Liver (tissue), 9 donors: ENCODE measurements around the gene SPTBN5. TPM values are rescaled to one million over a fixed set of nuclear protein-coding genes. Genes with fewer than 3 reads are reported as not detected.

Experiments used
- DNase-seq: peaks from one replicate; pipeline ENCODE4 v3.0.0-alpha.2; 2017; ENCODE audit warnings: low spot score
- H3K27ac ChIP-seq, 2 donors: one replicate each; pipeline ENCODE4 v1.7.0; 2013; ENCODE audit warnings: inconsistent platforms in 2 of 2, low read length in 2 of 2, control low read depth in 1 of 2, low read depth in 1 of 2, mild to moderate bottlenecking in 1 of 2
- H3K27me3 ChIP-seq, 4 donors: one replicate each; pipeline versions ENCODE4 v1.6.1 to v1.7.0; 2013; ENCODE audit warnings: low read length in 3 of 4, inconsistent platforms in 1 of 4, mild to moderate bottlenecking in 1 of 4, moderate library complexity in 1 of 4; ENCODE audit not compliant: control insufficient read depth in 4 of 4, insufficient read depth in 4 of 4
- H3K36me3 ChIP-seq, 4 donors: one replicate each; pipeline versions ENCODE4 v1.6.1 to v1.7.0; 2013; ENCODE audit warnings: low read length in 3 of 4, mild to moderate bottlenecking in 3 of 4, low read depth in 1 of 4, moderate library complexity in 1 of 4; ENCODE audit not compliant: control insufficient read depth in 4 of 4, insufficient read depth in 3 of 4
- H3K4me1 ChIP-seq, 4 donors: one replicate each; pipeline versions ENCODE4 v1.6.1 to v1.7.0; 2013; ENCODE audit warnings: low read length in 3 of 4, mild to moderate bottlenecking in 3 of 4, moderate library complexity in 1 of 4; ENCODE audit not compliant: control insufficient read depth in 4 of 4, insufficient read depth in 4 of 4
- H3K4me3 ChIP-seq, 3 donors: one replicate each; pipeline versions ENCODE4 v1.6.1 to v1.7.0; 2013; ENCODE audit warnings: low read length in 3 of 3, control low read depth in 1 of 3, low read depth in 1 of 3, mild to moderate bottlenecking in 1 of 3
- H3K9ac ChIP-seq, 2 donors: one replicate each; pipeline ENCODE4 v1.7.0; 2013; ENCODE audit warnings: low read length in 2 of 2, mild to moderate bottlenecking in 2 of 2, moderate library complexity in 2 of 2, control low read depth in 1 of 2, low read depth in 1 of 2
- H3K9me3 ChIP-seq, 4 donors: one replicate each; pipeline versions ENCODE4 v1.6.1 to v1.7.0; 2013; ENCODE audit warnings: low read length in 3 of 4; ENCODE audit not compliant: control insufficient read depth in 4 of 4
- EGR1 ChIP-seq, 2 donors: IDR thresholded peaks; 2 replicates each; pipeline ENCODE4 v1.6.1; 2016 to 2018; ENCODE audit warnings: antibody characterized with exemption in 2 of 2, low read depth in 2 of 2
- FOXA2 ChIP-seq: IDR thresholded peaks from 2 replicates; pipeline ENCODE4 v1.6.1; 2016; ENCODE audit warnings: antibody characterized with exemption
- GABPA ChIP-seq, 2 donors: IDR thresholded peaks in 1 of 2; conservative IDR thresholded peaks in 1 of 2; 2 replicates each; pipeline ENCODE4 v1.6.1; 2016; ENCODE audit warnings: antibody characterized with exemption in 2 of 2, mild to moderate bottlenecking in 1 of 2, moderate library complexity in 1 of 2
- HNF4A ChIP-seq, 2 donors: conservative IDR thresholded peaks; 2 replicates each; pipeline ENCODE4 v1.6.1; 2016; ENCODE audit warnings: antibody characterized with exemption in 2 of 2, mild to moderate bottlenecking in 2 of 2
- HNF4G ChIP-seq: IDR thresholded peaks from 2 replicates; pipeline ENCODE4 v1.6.1; 2016; ENCODE audit warnings: antibody characterized with exemption
- JUND ChIP-seq, 2 donors: IDR thresholded peaks; 2 replicates each; pipeline ENCODE4 v1.6.1; 2016; ENCODE audit warnings: antibody characterized with exemption in 2 of 2
- NR2F2 ChIP-seq: IDR thresholded peaks from 2 replicates; pipeline ENCODE4 v1.6.1; 2016; ENCODE audit warnings: antibody characterized with exemption
- RAD21 ChIP-seq, 2 donors: IDR thresholded peaks; 2 replicates each; pipeline ENCODE4 v1.6.1; 2016; ENCODE audit warnings: antibody characterized with exemption in 2 of 2, mild to moderate bottlenecking in 2 of 2
- RXRA ChIP-seq, 2 donors: IDR thresholded peaks; 2 replicates each; pipeline ENCODE4 v1.6.1; 2017 to 2018; ENCODE audit warnings: antibody characterized with exemption in 2 of 2, mild to moderate bottlenecking in 1 of 2
- SP1 ChIP-seq: IDR thresholded peaks from 2 replicates; pipeline ENCODE4 v1.6.1; 2018; ENCODE audit warnings: antibody characterized with exemption, mild to moderate bottlenecking
- TAF1 ChIP-seq: conservative IDR thresholded peaks from 2 replicates; pipeline ENCODE4 v1.6.1; 2016; ENCODE audit warnings: antibody characterized with exemption, mild to moderate bottlenecking
- YY1 ChIP-seq: IDR thresholded peaks from 2 replicates; pipeline ENCODE4 v1.6.1; 2016; ENCODE audit warnings: antibody characterized with exemption, mild to moderate bottlenecking
- WGBS: extraction: QIAGEN DNeasy Blood & Tissue Kit; methylation state at CpG from one replicate; pipeline ENCODE4 v1.1.7; 2013; 5-methylcytosine and 5-hydroxymethylcytosine counted together
- polyA plus RNA-seq, 2 donors: library from polyadenylated mRNA; stranded (reverse) in 1 of 2; unstranded in 1 of 2; fragments of 200-250 nt in 1 of 2; fragments of >200 nt in 1 of 2; fragmentation: Nextera tagmentation in 1 of 2; extraction: Ambion mirVana in 1 of 2; gene quantifications; one replicate each; pipeline versions ENCODE4 v1.2.1 to v1.2.3, GENCODE V29; 2013 to 2015
- total RNA-seq, 2 donors: library from RNA; depleted of rRNA; stranded (reverse); fragments of >200 nt; gene quantifications; one replicate each; pipeline ENCODE4 v1.2.3, GENCODE V29; 2014
- TF ChIP-seq, protein P1 (sequence below): fragments of 150-350 bp; IDR thresholded peaks from 2 replicates; pipeline ENCODE4 v1.5.1; 2017; ENCODE audit warnings: improper control_type of control experiment, low read depth, low read length; ENCODE audit not compliant: missing input control
- TF ChIP-seq, protein P2 (sequence below): IDR thresholded peaks from 2 replicates; pipeline ENCODE4 v1.6.1; 2016; ENCODE audit warnings: antibody characterized with exemption, mild to moderate bottlenecking
- TF ChIP-seq, protein P3 (sequence below): IDR thresholded peaks from 2 replicates; pipeline ENCODE4 v1.6.1; 2016; ENCODE audit warnings: antibody characterized with exemption
- TF ChIP-seq, protein P4 (sequence below): IDR thresholded peaks from 2 replicates; pipeline ENCODE4 v1.6.1; 2016; ENCODE audit warnings: antibody characterized with exemption
- donor health status: healthy.
- donor health status: healthy.
- donor health status: healthy.
- donor health status: healthy.
- donor health status: healthy.

SPTBN5 gene
- total and polyA plus RNA-seq, 4 donors: 0.12 to 1.7 (median 0.17) TPM

DNA sequence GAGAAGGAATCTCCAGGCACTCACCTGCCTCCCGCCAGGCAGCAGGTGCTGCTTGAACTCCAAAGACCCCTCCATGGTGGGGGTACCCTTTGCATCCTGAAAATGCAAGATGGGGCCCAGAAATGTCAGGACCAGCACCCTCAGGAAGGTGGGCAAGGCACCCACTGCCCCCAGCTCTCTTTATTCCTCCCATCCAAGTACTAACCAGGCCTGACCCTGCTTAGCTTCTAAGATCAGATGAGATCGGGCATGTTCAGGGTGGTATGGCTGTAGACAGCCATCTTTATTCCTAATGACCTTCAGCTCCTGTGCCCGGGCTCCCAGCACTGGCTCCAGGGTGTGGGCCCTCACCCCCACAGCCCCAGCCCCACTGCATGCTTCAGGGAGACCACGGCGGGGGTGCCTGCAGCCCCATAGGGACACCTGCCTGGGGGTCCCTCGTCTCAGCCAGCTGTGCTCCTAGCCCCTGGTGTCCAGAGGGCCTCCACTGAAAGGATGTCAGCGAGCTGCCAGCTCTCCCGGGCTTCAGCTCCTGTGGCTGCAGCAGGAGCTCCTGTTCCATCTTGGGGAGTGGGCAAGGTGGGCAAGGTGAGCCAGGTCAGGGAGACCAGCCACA, 42.0 kb downstream of the SPTBN5 start:
- DNase-seq: no peak

DNA sequence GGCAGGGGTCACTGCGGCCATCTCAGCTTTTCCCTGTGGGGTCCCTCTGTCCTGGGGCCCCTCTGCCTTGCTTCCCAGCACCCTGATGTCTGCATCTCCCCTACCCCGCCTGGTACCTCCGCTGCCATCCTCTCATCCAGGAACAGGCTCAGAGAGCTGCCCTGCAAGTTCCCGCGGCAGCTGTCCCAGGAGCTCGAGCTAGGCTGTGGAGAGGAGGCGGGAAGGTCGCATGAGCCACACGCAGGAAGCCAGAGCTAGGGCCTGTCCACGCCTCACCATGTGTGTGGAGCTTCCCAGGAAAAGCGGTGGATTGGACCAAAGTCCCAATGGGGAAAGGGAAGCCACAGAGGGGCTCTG, 42.7 kb downstream of the SPTBN5 start:
- Histone ChIP-seq H3K36me3 (peaks cover 6 to 29% (median 18%) of the 10 kb centered on the region in 4 donors), H3K4me1 (no peaks in the 10 kb centered on the region), H3K9ac (no peak overlapping the region), H3K27me3 (no peaks in the 10 kb centered on the region), H3K4me3 (no peak overlapping the region), H3K27ac (no peak overlapping the region), H3K9me3 (no peaks in the 10 kb centered on the region)
- no peak for DNase-seq
- WGBS: 53% methylated on average over 11 of the region's 11 CpGs
- TF ChIP-seq HNF4A (conservative IDR thresholded peaks at IDR 0.05) (no peak), GABPA (IDR thresholded peaks at IDR 0.05 in 1 of 2, conservative IDR thresholded peaks at IDR 0.05 in 1 of 2) (no peak), YY1 (no peak), SP1 (no peak), FOXA2 (no peak), NR2F2 (no peak), TAF1 (no peak), RXRA (IDR thresholded peaks at IDR 0.05) (no peak)
- TF ChIP-seq, protein P1, sequence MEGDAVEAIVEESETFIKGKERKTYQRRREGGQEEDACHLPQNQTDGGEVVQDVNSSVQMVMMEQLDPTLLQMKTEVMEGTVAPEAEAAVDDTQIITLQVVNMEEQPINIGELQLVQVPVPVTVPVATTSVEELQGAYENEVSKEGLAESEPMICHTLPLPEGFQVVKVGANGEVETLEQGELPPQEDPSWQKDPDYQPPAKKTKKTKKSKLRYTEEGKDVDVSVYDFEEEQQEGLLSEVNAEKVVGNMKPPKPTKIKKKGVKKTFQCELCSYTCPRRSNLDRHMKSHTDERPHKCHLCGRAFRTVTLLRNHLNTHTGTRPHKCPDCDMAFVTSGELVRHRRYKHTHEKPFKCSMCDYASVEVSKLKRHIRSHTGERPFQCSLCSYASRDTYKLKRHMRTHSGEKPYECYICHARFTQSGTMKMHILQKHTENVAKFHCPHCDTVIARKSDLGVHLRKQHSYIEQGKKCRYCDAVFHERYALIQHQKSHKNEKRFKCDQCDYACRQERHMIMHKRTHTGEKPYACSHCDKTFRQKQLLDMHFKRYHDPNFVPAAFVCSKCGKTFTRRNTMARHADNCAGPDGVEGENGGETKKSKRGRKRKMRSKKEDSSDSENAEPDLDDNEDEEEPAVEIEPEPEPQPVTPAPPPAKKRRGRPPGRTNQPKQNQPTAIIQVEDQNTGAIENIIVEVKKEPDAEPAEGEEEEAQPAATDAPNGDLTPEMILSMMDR: no peak

More for the DNA sequence above, 42.0 kb downstream of the SPTBN5 start:
- 89% methylated on average over 8 of the region's 8 CpGs for WGBS
- H3K4me1 ChIP-seq: no peaks in the 10 kb centered on the region
- H3K36me3 ChIP-seq: peaks cover 6 to 22% (median 13%) of the 10 kb centered on the region in 4 donors
- no peaks in the 10 kb centered on the region for H3K27me3 ChIP-seq
- H3K27ac ChIP-seq: no peak overlapping the region
- TF ChIP-seq, protein P2, sequence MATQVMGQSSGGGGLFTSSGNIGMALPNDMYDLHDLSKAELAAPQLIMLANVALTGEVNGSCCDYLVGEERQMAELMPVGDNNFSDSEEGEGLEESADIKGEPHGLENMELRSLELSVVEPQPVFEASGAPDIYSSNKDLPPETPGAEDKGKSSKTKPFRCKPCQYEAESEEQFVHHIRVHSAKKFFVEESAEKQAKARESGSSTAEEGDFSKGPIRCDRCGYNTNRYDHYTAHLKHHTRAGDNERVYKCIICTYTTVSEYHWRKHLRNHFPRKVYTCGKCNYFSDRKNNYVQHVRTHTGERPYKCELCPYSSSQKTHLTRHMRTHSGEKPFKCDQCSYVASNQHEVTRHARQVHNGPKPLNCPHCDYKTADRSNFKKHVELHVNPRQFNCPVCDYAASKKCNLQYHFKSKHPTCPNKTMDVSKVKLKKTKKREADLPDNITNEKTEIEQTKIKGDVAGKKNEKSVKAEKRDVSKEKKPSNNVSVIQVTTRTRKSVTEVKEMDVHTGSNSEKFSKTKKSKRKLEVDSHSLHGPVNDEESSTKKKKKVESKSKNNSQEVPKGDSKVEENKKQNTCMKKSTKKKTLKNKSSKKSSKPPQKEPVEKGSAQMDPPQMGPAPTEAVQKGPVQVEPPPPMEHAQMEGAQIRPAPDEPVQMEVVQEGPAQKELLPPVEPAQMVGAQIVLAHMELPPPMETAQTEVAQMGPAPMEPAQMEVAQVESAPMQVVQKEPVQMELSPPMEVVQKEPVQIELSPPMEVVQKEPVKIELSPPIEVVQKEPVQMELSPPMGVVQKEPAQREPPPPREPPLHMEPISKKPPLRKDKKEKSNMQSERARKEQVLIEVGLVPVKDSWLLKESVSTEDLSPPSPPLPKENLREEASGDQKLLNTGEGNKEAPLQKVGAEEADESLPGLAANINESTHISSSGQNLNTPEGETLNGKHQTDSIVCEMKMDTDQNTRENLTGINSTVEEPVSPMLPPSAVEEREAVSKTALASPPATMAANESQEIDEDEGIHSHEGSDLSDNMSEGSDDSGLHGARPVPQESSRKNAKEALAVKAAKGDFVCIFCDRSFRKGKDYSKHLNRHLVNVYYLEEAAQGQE: no peak
- no peak for TF ChIP-seq FOXA2
- no peak for TF ChIP-seq HNF4A (conservative IDR thresholded peaks at IDR 0.05)
- TF ChIP-seq GABPA (IDR thresholded peaks at IDR 0.05 in 1 of 2, conservative IDR thresholded peaks at IDR 0.05 in 1 of 2): no peak
- no peak for TF ChIP-seq RAD21 (IDR thresholded peaks at IDR 0.05)
- TF ChIP-seq YY1: no peak
- TF ChIP-seq SP1: no peak
- no peak for TF ChIP-seq HNF4G
- TF ChIP-seq, protein P3, sequence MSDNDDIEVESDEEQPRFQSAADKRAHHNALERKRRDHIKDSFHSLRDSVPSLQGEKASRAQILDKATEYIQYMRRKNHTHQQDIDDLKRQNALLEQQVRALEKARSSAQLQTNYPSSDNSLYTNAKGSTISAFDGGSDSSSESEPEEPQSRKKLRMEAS: no peak
- TF ChIP-seq EGR1 (IDR thresholded peaks at IDR 0.05; ENCODE audit: low read depth in 2 of 2): no peak
- TF ChIP-seq, protein P4, sequence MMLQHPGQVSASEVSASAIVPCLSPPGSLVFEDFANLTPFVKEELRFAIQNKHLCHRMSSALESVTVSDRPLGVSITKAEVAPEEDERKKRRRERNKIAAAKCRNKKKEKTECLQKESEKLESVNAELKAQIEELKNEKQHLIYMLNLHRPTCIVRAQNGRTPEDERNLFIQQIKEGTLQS: no peak
- no peak for TF ChIP-seq NR2F2
- TF ChIP-seq JUND (IDR thresholded peaks at IDR 0.05): no peak
- no peaks in the 10 kb centered on the region for H3K9me3 ChIP-seq
- no peak overlapping the region for H3K9ac ChIP-seq
- H3K4me3 ChIP-seq: no peak overlapping the region
